SJCRH30 (cell line): ENCODE results near the gene DDX46. TPM values are rescaled to one million over a fixed set of nuclear protein-coding genes. Genes with fewer than 3 reads are reported as not detected.
"Not testable (repeated sequence)": the region's sequence is repeated elsewhere in the genome, so short reads cannot be mapped to it uniquely, and the experiment has no call there.

Source experiments
- DNase-seq, 2 experiments: peaks; one replicate each; pipeline ENCODE4 v3.0.0-alpha.2; 2015 to 2020
- H3K27ac ChIP-seq: fragments of 250-450 bp; sonication (Bioruptor Pico); 2 replicates; pipeline ENCODE4 v1.5.1; 2020; ENCODE audit warnings: mild to moderate bottlenecking, moderate library complexity
- H3K27me3 ChIP-seq: fragments of 250-450 bp; sonication (Bioruptor Pico); 2 replicates; pipeline ENCODE4 v1.5.1; 2020; ENCODE audit warnings: mild to moderate bottlenecking, moderate library complexity
- H3K36me3 ChIP-seq: fragments of 250-450 bp; sonication (Bioruptor Pico); 2 replicates; pipeline ENCODE4 v1.5.1; 2020; ENCODE audit warnings: mild to moderate bottlenecking, moderate library complexity
- H3K4me1 ChIP-seq: fragments of 250-450 bp; sonication (Bioruptor Pico); 2 replicates; pipeline ENCODE4 v1.5.1; 2020; ENCODE audit warnings: mild to moderate bottlenecking, moderate library complexity
- H3K4me3 ChIP-seq: fragments of 250-450 bp; sonication (Bioruptor Pico); 2 replicates; pipeline ENCODE4 v1.5.1; 2020; ENCODE audit warnings: mild to moderate bottlenecking, moderate library complexity
- H3K9me3 ChIP-seq: fragments of 250-450 bp; sonication (Bioruptor Pico); replicated peaks from 2 replicates; pipeline ENCODE4 v1.5.1; 2020; ENCODE audit warnings: mild to moderate bottlenecking, moderate library complexity
- total RNA-seq: library from RNA; depleted of rRNA; stranded (reverse); fragments of >200 nt; shearing (Covaris generic); gene quantifications from 2 replicates; pipeline ENCODE4 v1.2.3, GENCODE V29; 2014

DDX46 gene
- total RNA-seq, 1 experiment from 2014 or later, result 102 TPM

DNA sequence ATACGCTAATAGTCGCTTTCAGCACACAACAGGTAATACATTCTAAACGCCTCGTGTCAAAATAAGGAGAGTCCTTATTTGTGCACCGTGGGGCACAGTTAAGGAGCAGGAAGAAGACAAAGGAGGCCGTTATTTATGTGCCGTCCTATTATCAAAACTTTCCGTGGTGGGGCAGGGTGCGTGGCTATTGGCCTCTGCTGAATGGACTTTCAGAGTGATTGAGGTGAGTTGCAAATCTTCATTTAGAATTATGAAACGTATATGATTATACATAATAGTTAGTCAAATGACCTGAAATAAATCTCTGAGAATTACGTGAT lies 88.0 kb downstream of the DDX46 start:
- DNase-seq, result peak; percentile 12 to 52
- Histone ChIP-seq H3K4me3 (peak overlapping the region; percentile 87), H3K27ac (peak overlapping the region; percentile 85), H3K9me3 (no peaks in the 10 kb centered on the region), H3K27me3 (no peaks in the 10 kb centered on the region), H3K4me1 (peaks cover 7% of the 10 kb centered on the region), H3K36me3 (peaks cover 27% of the 10 kb centered on the region)

GRCh38 chr5:134849434-134849933 lies 90.9 kb downstream of the DDX46 start:
- H3K36me3 ChIP-seq, result peaks cover 42% of the 10 kb centered on the region
- H3K27ac ChIP-seq, result not testable (repeated sequence)

DNA sequence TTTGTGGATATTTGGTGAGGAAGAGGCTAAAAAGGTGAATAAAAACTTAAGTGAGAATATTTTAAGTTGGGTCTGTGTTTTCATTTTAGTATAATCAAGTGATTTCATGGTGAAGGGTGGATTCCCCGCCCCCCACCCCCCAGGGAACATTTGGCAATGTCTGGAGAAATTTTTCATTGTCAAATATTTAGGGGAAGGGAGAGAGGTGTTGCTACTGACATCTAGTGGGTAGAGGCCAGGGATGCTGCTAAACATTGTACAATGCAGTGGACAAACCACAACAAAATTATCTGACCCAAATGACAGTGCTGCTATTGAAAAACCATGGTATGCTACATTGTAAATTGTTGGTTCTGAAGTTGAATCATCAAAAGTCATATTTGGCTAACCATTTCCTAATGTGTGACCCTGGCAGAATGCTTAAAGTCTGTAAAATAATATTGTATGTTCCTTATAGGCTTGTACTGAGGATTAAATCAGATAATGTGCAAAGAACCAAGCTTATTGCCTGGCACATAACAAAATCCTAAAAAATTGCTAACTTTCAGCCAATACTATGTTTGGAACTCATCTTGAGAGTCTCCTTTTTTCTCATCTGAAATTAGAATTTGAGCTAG lies 92.8 kb downstream of the DDX46 start:
- peak in 1 of 2 experiments; percentile 47 for DNase-seq
- H3K27me3 ChIP-seq, result no peaks in the 10 kb centered on the region
- H3K36me3 ChIP-seq, result peaks cover 62% of the 10 kb centered on the region
- no peaks in the 10 kb centered on the region for H3K9me3 ChIP-seq
- no peak overlapping the region for H3K4me3 ChIP-seq
- H3K4me1 ChIP-seq, result 0 out of 2 replicates have a peak, but pooled peaks cover 3% of the 10 kb centered on the region
- H3K27ac ChIP-seq, result peak overlapping the region; percentile 30; the same call in 1 of the 2 replicates

More at GRCh38 chr5:134849434-134849933, 90.9 kb downstream of the DDX46 start:
- H3K9me3 ChIP-seq, DNase-seq, H3K27me3 ChIP-seq, H3K4me3 ChIP-seq, H3K4me1 ChIP-seq: not testable (repeated sequence)

DNA sequence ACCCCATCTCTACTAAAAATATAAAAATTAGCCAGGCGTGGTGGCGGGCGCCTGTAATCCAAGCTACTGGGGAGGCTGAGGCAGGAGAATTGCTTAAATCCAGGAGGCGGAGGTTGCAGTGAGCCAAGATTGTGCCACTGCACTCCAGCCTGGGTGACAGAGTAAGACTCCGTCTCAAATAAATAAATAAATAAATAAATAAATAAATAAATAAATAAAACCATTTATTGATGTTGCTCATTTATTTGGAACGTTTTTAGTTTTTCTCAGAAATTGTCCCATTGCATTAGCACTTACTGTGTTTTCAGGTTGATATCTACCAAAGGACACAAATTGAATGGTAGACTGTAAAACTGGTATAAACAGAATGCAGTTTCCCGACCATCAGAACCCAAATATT lies 97.9 kb downstream of the DDX46 start:
- H3K36me3 ChIP-seq, result peaks cover 76% of the 10 kb centered on the region
- DNase-seq, H3K4me1 ChIP-seq, H3K27me3 ChIP-seq, H3K9me3 ChIP-seq, H3K4me3 ChIP-seq, H3K27ac ChIP-seq: not testable (repeated sequence)

DNA sequence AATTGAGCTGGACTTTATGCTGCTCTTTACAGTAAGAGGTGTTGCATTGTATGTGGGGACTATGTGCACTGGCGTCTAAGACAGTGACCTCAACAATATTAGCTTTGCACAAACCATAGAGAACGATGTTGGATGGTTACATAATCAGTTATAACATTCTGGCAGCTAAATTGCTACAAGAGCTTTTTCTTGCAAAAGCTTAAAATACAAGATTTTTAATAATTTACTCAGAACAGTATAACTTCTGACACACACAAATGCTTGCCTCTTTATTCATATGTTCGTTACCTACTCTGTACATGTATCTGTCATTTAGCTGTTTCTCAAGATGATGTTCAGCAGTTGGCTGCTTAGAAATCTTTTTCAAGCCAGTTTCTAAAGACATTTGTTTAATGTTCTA lies 98.8 kb downstream of the DDX46 start:
- Histone ChIP-seq H3K4me1 (no peaks in the 10 kb centered on the region), H3K27me3 (no peaks in the 10 kb centered on the region), H3K36me3 (peaks cover 68% of the 10 kb centered on the region), H3K27ac (no peak overlapping the region), H3K4me3 (no peak overlapping the region), H3K9me3 (no peaks in the 10 kb centered on the region)
- no peak for DNase-seq

DNA sequence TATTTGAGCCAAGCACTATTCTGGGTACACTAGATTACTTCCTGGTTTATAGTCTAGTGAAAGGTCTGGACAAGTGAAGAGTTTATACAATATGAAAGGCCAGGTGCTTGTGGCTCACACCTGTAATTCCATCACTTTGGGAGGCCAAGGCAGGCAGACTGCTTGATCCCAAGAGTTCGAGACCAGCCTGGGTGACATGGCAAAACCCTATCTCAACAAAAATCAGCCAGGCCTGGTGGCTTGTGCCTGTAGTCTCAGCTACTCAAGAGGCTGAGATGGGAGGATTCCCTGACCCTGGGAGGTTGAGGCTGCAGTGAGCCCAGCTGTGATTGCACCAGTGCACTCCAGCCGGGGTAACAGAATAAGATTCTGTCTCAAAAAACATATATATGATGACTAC lies 106.1 kb downstream of the DDX46 start:
- no peak overlapping the region for H3K27ac ChIP-seq
- peaks cover 12% of the 10 kb centered on the region for H3K36me3 ChIP-seq
- no peaks in the 10 kb centered on the region for H3K27me3 ChIP-seq
- H3K4me3 ChIP-seq, result no peak overlapping the region
- no peak for DNase-seq
- H3K9me3 ChIP-seq, result no peaks in the 10 kb centered on the region
- no peaks in the 10 kb centered on the region for H3K4me1 ChIP-seq

- Histone ChIP-seq H3K36me3 (no peaks in the 10 kb centered on the region), H3K9me3 (no peaks in the 10 kb centered on the region), H3K4me1 (0 out of 2 replicates have a peak, but pooled peaks cover 2% of the 10 kb centered on the region), H3K4me3 (peak overlapping the region; percentile 96), H3K27me3 (no peaks in the 10 kb centered on the region), H3K27ac (peak overlapping the region; percentile 92)
- DNase-seq, result peak in 1 of 2 experiments; percentile 20
These were observed 114.9 kb downstream of the DDX46 start for GRCh38 chr5:134873494-134873893.

GRCh38 chr5:134873987-134874830 lies 115.6 kb downstream of the DDX46 start, which contains the start of gene TXNDC15:
Gene TXNDC15 (plus strand): TSS chr5:134874371. CDS start chr5:134874428, 57 bp downstream.
- H3K36me3 ChIP-seq, result no peaks in the 10 kb centered on the region

DNA sequence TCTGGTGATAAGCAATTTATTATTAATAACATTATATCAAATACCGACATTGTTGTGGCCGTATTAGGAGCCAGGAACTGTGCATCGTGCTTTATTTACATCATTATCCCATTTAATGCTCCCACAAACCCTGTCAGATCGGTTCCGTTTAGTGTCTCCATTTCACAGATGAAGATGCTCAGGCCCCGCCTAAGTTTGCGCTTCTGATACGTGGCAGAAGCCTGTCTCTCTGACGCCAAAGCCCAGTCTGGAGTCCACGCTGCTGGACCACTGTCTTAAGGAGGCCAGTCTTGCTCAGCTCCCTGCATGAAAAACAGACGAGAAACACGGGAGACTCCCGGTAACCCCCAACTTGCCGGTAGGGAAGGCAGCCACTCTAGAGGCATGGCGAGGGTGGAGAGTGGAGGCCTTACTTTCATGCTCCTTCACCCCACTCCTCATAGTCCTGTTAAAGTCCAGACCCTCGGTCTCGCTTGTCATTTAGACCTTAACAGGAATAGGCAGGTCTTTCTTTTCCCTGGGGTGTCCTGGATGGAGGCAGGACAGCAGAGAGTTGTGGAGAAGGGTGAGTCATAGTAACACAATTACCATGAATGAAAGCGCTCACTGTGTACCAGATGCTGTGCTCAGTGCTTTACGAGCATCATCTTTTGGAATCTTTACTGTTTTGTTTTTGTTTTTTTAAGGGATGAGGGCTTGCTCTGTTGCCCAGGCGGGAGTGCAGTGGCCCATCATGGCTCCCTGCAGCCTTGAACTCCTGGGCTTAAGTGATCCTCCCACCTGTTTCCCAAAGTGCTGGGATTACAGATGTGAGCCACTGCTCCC lies 116.5 kb downstream of the DDX46 start:
- Histone ChIP-seq H3K4me3 (peak overlapping the region; percentile 96), H3K9me3 (no peaks in the 10 kb centered on the region), H3K36me3 (no peaks in the 10 kb centered on the region), H3K27ac (peak overlapping the region; percentile 92), H3K27me3 (no peaks in the 10 kb centered on the region), H3K4me1 (0 out of 2 replicates have a peak, but pooled peaks cover 2% of the 10 kb centered on the region)
- peak; percentile 67 to 77 for DNase-seq

More at GRCh38 chr5:134873987-134874830, 115.6 kb downstream of the DDX46 start, which contains the start of gene TXNDC15:
- no peaks in the 10 kb centered on the region for H3K9me3 ChIP-seq
- H3K4me3 ChIP-seq, result peak within 1 kb of the TSS; percentile 96
- H3K4me1 ChIP-seq, result 0 out of 2 replicates have a peak, but pooled peaks cover 2% of the 10 kb centered on the region
- peak within 1 kb of the TSS; percentile 92 for H3K27ac ChIP-seq
- H3K27me3 ChIP-seq, result no peaks in the 10 kb centered on the region
- DNase-seq, result peak; percentile 87 to 91

DNA sequence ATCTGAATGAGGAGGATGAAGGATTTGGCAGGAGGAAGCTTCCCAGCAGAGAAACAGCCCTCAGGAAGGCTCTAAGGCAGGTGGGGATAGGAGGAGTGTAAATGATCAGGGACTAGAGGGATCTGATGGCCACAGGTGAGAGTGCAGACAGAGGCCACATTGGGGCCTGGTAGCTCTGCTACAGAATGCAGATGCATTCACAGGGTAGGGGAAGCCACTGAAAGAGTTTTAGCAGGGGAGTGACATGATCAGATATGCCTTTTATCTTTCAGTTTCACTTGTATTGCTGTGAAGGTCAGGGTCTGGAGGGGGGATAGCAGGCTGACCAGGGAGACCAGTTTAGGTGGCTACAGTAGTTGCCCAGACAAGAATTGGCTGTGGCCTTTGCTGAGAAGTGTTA lies 118.6 kb downstream of the DDX46 start:
- Histone ChIP-seq H3K9me3 (no peaks in the 10 kb centered on the region), H3K4me1 (0 out of 2 replicates have a peak, but pooled peaks cover 2% of the 10 kb centered on the region), H3K4me3 (no peak overlapping the region)

GRCh38 chr5:134878403-134878802 lies 119.8 kb downstream of the DDX46 start:
- Histone ChIP-seq H3K27ac (no peak overlapping the region), H3K4me3 (no peak overlapping the region), H3K36me3 (peaks cover 3% of the 10 kb centered on the region; the same call in 1 of the 2 replicates), H3K9me3 (no peaks in the 10 kb centered on the region), H3K4me1 (0 out of 2 replicates have a peak, but pooled peaks cover 2% of the 10 kb centered on the region), H3K27me3 (no peaks in the 10 kb centered on the region)
- DNase-seq, result no peak

More for the DNA sequence above, 118.6 kb downstream of the DDX46 start:
- Histone ChIP-seq H3K27me3 (no peaks in the 10 kb centered on the region), H3K27ac (no peak overlapping the region), H3K36me3 (peaks cover 3% of the 10 kb centered on the region; the same call in 1 of the 2 replicates)
- no peak for DNase-seq

- Histone ChIP-seq H3K27ac (no peak overlapping the region), H3K4me1 (no peaks in the 10 kb centered on the region), H3K36me3 (peaks cover 3% of the 10 kb centered on the region; the same call in 1 of the 2 replicates), H3K4me3 (no peak overlapping the region), H3K9me3 (no peaks in the 10 kb centered on the region), H3K27me3 (no peaks in the 10 kb centered on the region)
- DNase-seq, result no peak
These were observed 120.9 kb downstream of the DDX46 start for GRCh38 chr5:134879456-134879855.
